Measurements from ENCODE around the gene TUBGCP3. TPM values are rescaled to one million over a fixed set of nuclear protein-coding genes. Genes with fewer than 3 reads are reported as not detected.

TUBGCP3 gene
- total RNA-seq, 3 donors from 2014 or later (not counting 1 experiment from before 2014, with no cell fraction given), result 43.0 to 57.9 (median 53.6) TPM

GRCh38 chr13:112526146-112526853, 61.7 kb downstream of the TUBGCP3 start:
- Mint-ChIP-seq H3K4me3 (no peak overlapping the region), H3K27me3 (ENCODE audit: low read depth in 2 of 2) (no peaks in the 10 kb centered on the region), H3K27ac (no peak overlapping the region), H3K4me1 (no peaks in the 10 kb centered on the region), H3K9me3 (no peaks in the 10 kb centered on the region), H3K36me3 (no peaks in the 10 kb centered on the region)
- no peaks in the 10 kb centered on the region for H3K4me1 ChIP-seq (ENCODE audit: control insufficient read depth, insufficient read depth, low read length)
- TF ChIP-seq CTCF (IDR thresholded peaks at IDR 0.05), result no peak
- no peak overlapping the region for H3K27ac ChIP-seq (ENCODE audit: low read length)
- peaks cover 3% of the 10 kb centered on the region for H3K36me3 ChIP-seq (ENCODE audit: control insufficient read depth, insufficient read depth, low read length)
- H3K4me3 ChIP-seq (ENCODE audit: low read length), result no peak overlapping the region
- no peak for DNase-seq
- H3K27me3 ChIP-seq (ENCODE audit: control insufficient read depth, insufficient read depth, low read length), result no peaks in the 10 kb centered on the region
- ATAC-seq, result peak; percentile 23 to 67 (median 58)
- 90% methylated on average over 9 of the region's 9 CpGs for WGBS (ENCODE audit: insufficient coverage)
- intact Hi-C loops (cut with micrococcal nuclease), result no loop called here
- H3K9me3 ChIP-seq (ENCODE audit: control insufficient read depth, insufficient read depth, low read length), result no peaks in the 10 kb centered on the region

DNA sequence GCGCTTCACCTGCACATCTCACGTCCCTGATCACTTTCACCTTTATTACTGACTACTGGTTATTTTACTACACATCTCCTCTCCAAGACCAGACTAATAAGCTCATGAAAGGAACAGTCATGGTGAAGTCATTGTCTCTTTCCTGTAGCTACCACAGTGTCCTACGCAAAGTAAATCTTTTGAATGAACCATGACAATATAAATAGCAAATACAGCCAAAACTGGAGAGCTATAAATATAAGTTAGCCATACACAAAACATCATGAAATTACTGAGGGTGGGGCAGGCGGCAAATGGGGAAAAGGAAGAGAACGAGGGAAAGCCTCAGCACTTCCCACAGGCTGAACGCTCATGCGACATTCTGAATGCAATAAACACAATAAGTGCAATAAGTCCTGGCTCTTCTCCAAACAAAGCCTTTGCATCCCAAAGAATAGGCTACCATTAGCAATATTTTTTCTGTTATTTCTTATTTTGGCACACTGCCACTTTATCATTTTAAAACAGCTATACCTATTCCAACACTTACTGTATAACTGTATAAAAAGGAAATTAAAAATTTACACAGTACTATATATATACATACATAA, 62.5 kb downstream of the TUBGCP3 start:
- Histone ChIP-seq H3K36me3 (ENCODE audit: control insufficient read depth, insufficient read depth, low read length) (peaks cover 5% of the 10 kb centered on the region), H3K27ac (ENCODE audit: low read length) (no peak overlapping the region), H3K4me3 (ENCODE audit: low read length) (no peak overlapping the region), H3K27me3 (ENCODE audit: control insufficient read depth, insufficient read depth, low read length) (no peaks in the 10 kb centered on the region), H3K9me3 (ENCODE audit: control insufficient read depth, insufficient read depth, low read length) (no peaks in the 10 kb centered on the region), H3K4me1 (ENCODE audit: control insufficient read depth, insufficient read depth, low read length) (no peaks in the 10 kb centered on the region)
- Mint-ChIP-seq H3K4me1 (no peaks in the 10 kb centered on the region), H3K36me3 (no peaks in the 10 kb centered on the region), H3K27ac (no peak overlapping the region), H3K9me3 (no peaks in the 10 kb centered on the region), H3K27me3 (ENCODE audit: low read depth in 2 of 2) (no peaks in the 10 kb centered on the region), H3K4me3 (no peak overlapping the region)
- WGBS (ENCODE audit: insufficient coverage), result 97% methylated on average over 7 of the region's 7 CpGs
- TF ChIP-seq CTCF (IDR thresholded peaks at IDR 0.05), result no peak
- intact Hi-C loops (cut with micrococcal nuclease), result no loop called here
- DNase-seq, result no peak
- ATAC-seq, result no peak

GRCh38 chr13:112522578-112522977, 65.4 kb downstream of the TUBGCP3 start:
- WGBS (ENCODE audit: insufficient coverage), result 96% methylated on average over 5 of the region's 5 CpGs
- ATAC-seq, result no peak
- Mint-ChIP-seq H3K36me3 (no peaks in the 10 kb centered on the region), H3K27me3 (ENCODE audit: low read depth in 2 of 2) (no peaks in the 10 kb centered on the region), H3K4me1 (no peaks in the 10 kb centered on the region), H3K4me3 (no peak overlapping the region), H3K9me3 (no peaks in the 10 kb centered on the region), H3K27ac (no peak overlapping the region)
- no peak for DNase-seq
- intact Hi-C loops (cut with micrococcal nuclease), result no loop called here
- H3K36me3 ChIP-seq (ENCODE audit: control insufficient read depth, insufficient read depth, low read length), result peaks cover 19% of the 10 kb centered on the region
- TF ChIP-seq CTCF (IDR thresholded peaks at IDR 0.05), result no peak
- H3K9me3 ChIP-seq (ENCODE audit: control insufficient read depth, insufficient read depth, low read length), result no peaks in the 10 kb centered on the region
- H3K27me3 ChIP-seq (ENCODE audit: control insufficient read depth, insufficient read depth, low read length), result no peaks in the 10 kb centered on the region
- H3K4me1 ChIP-seq (ENCODE audit: control insufficient read depth, insufficient read depth, low read length), result no peaks in the 10 kb centered on the region
- H3K4me3 ChIP-seq (ENCODE audit: low read length), result no peak overlapping the region
- H3K27ac ChIP-seq (ENCODE audit: low read length), result no peak overlapping the region
